ENCODE measurements around the gene SMIM30.
A peak's percentile ranks its signal among the peaks of the same experiment; 100 is the strongest.

Gene SMIM30

GRCh38 chr7:113092762-113093161 is 25.6 kb downstream of the SMIM30 start:
- in situ Hi-C loops (cut with HindIII; ENCODE audit: low sequenced_read_pairs), result no loop called here
- H3K4me3 ChIP-seq (ENCODE audit: low read depth, low read length), result no peak overlapping the region
- DNase-seq (ENCODE audit: low read depth), result no peak
- no peak for TF ChIP-seq CTCF (IDR thresholded peaks at IDR 0.05; ENCODE audit: low read depth, low read length, missing control alignments)

GRCh38 chr7:113087071-113087998 is 31.0 kb downstream of the SMIM30 start:
- in situ Hi-C loops (cut with HindIII; ENCODE audit: low sequenced_read_pairs), result no loop called here
- peak; percentile 28 for DNase-seq (ENCODE audit: low read depth)
- H3K4me3 ChIP-seq (ENCODE audit: low read depth, low read length), result peak overlapping the region; percentile 54
- no peak for TF ChIP-seq CTCF (IDR thresholded peaks at IDR 0.05; ENCODE audit: low read depth, low read length, missing control alignments)

GRCh38 chr7:113086431-113086888 is 31.9 kb downstream of the SMIM30 start, which contains the start of gene GPR85:
GPR85 (minus strand) TSS chr7:113086827; CDS start chr7:113084721, 2,106 bp downstream.
- no peak for TF ChIP-seq CTCF (IDR thresholded peaks at IDR 0.05; ENCODE audit: low read depth, low read length, missing control alignments)
- in situ Hi-C loops (cut with HindIII; ENCODE audit: low sequenced_read_pairs), result no loop called here
- DNase-seq (ENCODE audit: low read depth), result peak; percentile 32
- peak within 1 kb of the TSS; percentile 54 for H3K4me3 ChIP-seq (ENCODE audit: low read depth, low read length)

- TF ChIP-seq CTCF (IDR thresholded peaks at IDR 0.05; ENCODE audit: low read depth, low read length, missing control alignments), result no peak
- DNase-seq (ENCODE audit: low read depth), result no peak
- peak overlapping the region; percentile 54 for H3K4me3 ChIP-seq (ENCODE audit: low read depth, low read length)
- in situ Hi-C loops (cut with HindIII; ENCODE audit: low sequenced_read_pairs), result no loop called here
These were observed 32.5 kb downstream of the SMIM30 start for GRCh38 chr7:113085781-113086390.

- TF ChIP-seq CTCF (IDR thresholded peaks at IDR 0.05; ENCODE audit: low read depth, low read length, missing control alignments), result no peak
- H3K4me3 ChIP-seq (ENCODE audit: low read depth, low read length), result no peak overlapping the region
- in situ Hi-C loops (cut with HindIII; ENCODE audit: low sequenced_read_pairs), result no loop called here
- DNase-seq (ENCODE audit: low read depth), result no peak
These were observed 33.7 kb downstream of the SMIM30 start for GRCh38 chr7:113084496-113085172.

GRCh38 chr7:113083816-113084495 is 34.4 kb downstream of the SMIM30 start:
- H3K4me3 ChIP-seq (ENCODE audit: low read depth, low read length), result no peak overlapping the region
- TF ChIP-seq CTCF (IDR thresholded peaks at IDR 0.05; ENCODE audit: low read depth, low read length, missing control alignments), result no peak
- DNase-seq (ENCODE audit: low read depth), result no peak
- in situ Hi-C loops (cut with HindIII; ENCODE audit: low sequenced_read_pairs), result no loop called here

Measured in astrocyte of the cerebellum (primary cell).